ENCODE results near the gene TSKU. TPM values are rescaled to one million over a fixed set of nuclear protein-coding genes. Genes with fewer than 3 reads are reported as not detected.

Gene TSKU
- total RNA-seq, 2 donors from 2014 or later: 71.2 to 72.8 TPM

- no peaks in the 10 kb centered on the region for H3K36me3 ChIP-seq
- H3K27ac ChIP-seq: no peak overlapping the region
- H3K27me3 ChIP-seq (replicated peaks; ENCODE audit: insufficient read depth): no peaks in the 10 kb centered on the region
- H3K9me3 ChIP-seq: no peaks in the 10 kb centered on the region
- TF ChIP-seq CTCF (IDR thresholded peaks at IDR 0.05) (no peak), POLR2AphosphoS5 (IDR thresholded peaks at IDR 0.05) (no peak), POLR2A (IDR thresholded peaks at IDR 0.05) (no peak)
- 83% methylated on average over 14 of the region's 14 CpGs for WGBS
- H3K4me3 ChIP-seq: no peak overlapping the region
- H3K4me1 ChIP-seq (replicated peaks): no peaks in the 10 kb centered on the region
- no peak for DNase-seq (ENCODE audit: low spot score)
- intact Hi-C loops (cut with DNase I): no loop called here
These were observed 38.7 kb upstream of the TSKU start for GRCh38 chr11:76744186-76745043.

- no peak for TF ChIP-seq POLR2A (IDR thresholded peaks at IDR 0.05)
- TF ChIP-seq CTCF (IDR thresholded peaks at IDR 0.05): no peak
- no peak for TF ChIP-seq POLR2AphosphoS5 (IDR thresholded peaks at IDR 0.05)
- Histone ChIP-seq H3K9me3 (no peaks in the 10 kb centered on the region), H3K27ac (no peak overlapping the region), H3K36me3 (no peaks in the 10 kb centered on the region), H3K27me3 (replicated peaks; ENCODE audit: insufficient read depth) (no peaks in the 10 kb centered on the region), H3K4me1 (replicated peaks) (no peaks in the 10 kb centered on the region), H3K4me3 (no peak overlapping the region)
- WGBS: 73% methylated on average over 4 of the region's 4 CpGs
- intact Hi-C loops (cut with DNase I): no loop called here
- no peak for DNase-seq (ENCODE audit: low spot score)
These were observed 38.1 kb upstream of the TSKU start for GRCh38 chr11:76745044-76745376.

- Histone ChIP-seq H3K36me3 (no peaks in the 10 kb centered on the region), H3K4me1 (replicated peaks) (no peaks in the 10 kb centered on the region), H3K27ac (no peak overlapping the region), H3K9me3 (no peaks in the 10 kb centered on the region), H3K27me3 (replicated peaks; ENCODE audit: insufficient read depth) (no peaks in the 10 kb centered on the region), H3K4me3 (no peak overlapping the region)
- 76% methylated on average over 8 of the region's 8 CpGs for WGBS
- no peak for DNase-seq (ENCODE audit: low spot score)
- intact Hi-C loops (cut with DNase I): no loop called here
- no peak for TF ChIP-seq POLR2AphosphoS5 (IDR thresholded peaks at IDR 0.05)
- no peak for TF ChIP-seq POLR2A (IDR thresholded peaks at IDR 0.05)
- TF ChIP-seq CTCF (IDR thresholded peaks at IDR 0.05): no peak
These were observed 37.5 kb upstream of the TSKU start for GRCh38 chr11:76745561-76746207.

- H3K4me3 ChIP-seq: no peak overlapping the region
- no peaks in the 10 kb centered on the region for H3K4me1 ChIP-seq (replicated peaks)
- intact Hi-C loops (cut with DNase I): no loop called here
- H3K9me3 ChIP-seq: no peaks in the 10 kb centered on the region
- H3K27ac ChIP-seq: no peak overlapping the region
- WGBS: 85% methylated on average over 8 of the region's 8 CpGs
- no peak for DNase-seq (ENCODE audit: low spot score)
- H3K36me3 ChIP-seq: no peaks in the 10 kb centered on the region
- H3K27me3 ChIP-seq (replicated peaks; ENCODE audit: insufficient read depth): no peaks in the 10 kb centered on the region
- TF ChIP-seq POLR2A (IDR thresholded peaks at IDR 0.05) (no peak), CTCF (IDR thresholded peaks at IDR 0.05) (no peak), POLR2AphosphoS5 (IDR thresholded peaks at IDR 0.05) (no peak)
These were observed 35.8 kb upstream of the TSKU start for GRCh38 chr11:76747153-76747914.
